ENCODE data around the gene WIPI1. TPM values are rescaled to one million over a fixed set of nuclear protein-coding genes. Genes with fewer than 3 reads are reported as not detected.

The WIPI1 gene
- total RNA-seq, 1 donor from 2014 or later, result 29.5 TPM

GRCh38 chr17:68458260-68459036 is 1.2 kb upstream of the WIPI1 start:
- H3K27ac ChIP-seq, result no peak overlapping the region

GRCh38 chr17:68457539-68458259 is 403 bp upstream of the WIPI1 start:
- H3K27me3 ChIP-seq, result peaks cover 17% of the 10 kb centered on the region
- H3K4me1 ChIP-seq, result peaks cover 3% of the 10 kb centered on the region
- no peaks in the 10 kb centered on the region for H3K79me2 ChIP-seq (ENCODE audit: low read depth)
- peak overlapping the region; percentile 71 for H3K4me3 ChIP-seq
- no peaks in the 10 kb centered on the region for H3K9me3 ChIP-seq (ENCODE audit: low read depth)
- peak; percentile 100 for DNase-seq (ENCODE audit: low spot score)
- H3K9ac ChIP-seq, result no peak overlapping the region
- no peaks in the 10 kb centered on the region for H4K20me1 ChIP-seq (ENCODE audit: low read depth)
- peaks cover 21% of the 10 kb centered on the region for H3F3A ChIP-seq (ENCODE audit: low read depth)
- Mint-ChIP-seq H3K27me3 (ENCODE audit: insufficient read depth, low read depth) (peaks cover 11% of the 10 kb centered on the region), H3K9me3 (no peaks in the 10 kb centered on the region), H3K4me3 (peak overlapping the region; percentile 82), H3K36me3 (no peaks in the 10 kb centered on the region), H3K27ac (no peak overlapping the region), H3K4me1 (peaks cover 25% of the 10 kb centered on the region)
- H2AFZ ChIP-seq (replicated peaks), result peak overlapping the region; percentile 75
- H3K27ac ChIP-seq, result no peak overlapping the region
- TF ChIP-seq EZH2phosphoT487 (IDR thresholded peaks at IDR 0.05), result no peak
- TF ChIP-seq, protein P1, sequence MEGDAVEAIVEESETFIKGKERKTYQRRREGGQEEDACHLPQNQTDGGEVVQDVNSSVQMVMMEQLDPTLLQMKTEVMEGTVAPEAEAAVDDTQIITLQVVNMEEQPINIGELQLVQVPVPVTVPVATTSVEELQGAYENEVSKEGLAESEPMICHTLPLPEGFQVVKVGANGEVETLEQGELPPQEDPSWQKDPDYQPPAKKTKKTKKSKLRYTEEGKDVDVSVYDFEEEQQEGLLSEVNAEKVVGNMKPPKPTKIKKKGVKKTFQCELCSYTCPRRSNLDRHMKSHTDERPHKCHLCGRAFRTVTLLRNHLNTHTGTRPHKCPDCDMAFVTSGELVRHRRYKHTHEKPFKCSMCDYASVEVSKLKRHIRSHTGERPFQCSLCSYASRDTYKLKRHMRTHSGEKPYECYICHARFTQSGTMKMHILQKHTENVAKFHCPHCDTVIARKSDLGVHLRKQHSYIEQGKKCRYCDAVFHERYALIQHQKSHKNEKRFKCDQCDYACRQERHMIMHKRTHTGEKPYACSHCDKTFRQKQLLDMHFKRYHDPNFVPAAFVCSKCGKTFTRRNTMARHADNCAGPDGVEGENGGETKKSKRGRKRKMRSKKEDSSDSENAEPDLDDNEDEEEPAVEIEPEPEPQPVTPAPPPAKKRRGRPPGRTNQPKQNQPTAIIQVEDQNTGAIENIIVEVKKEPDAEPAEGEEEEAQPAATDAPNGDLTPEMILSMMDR (IDR thresholded peaks at IDR 0.05), result peak; percentile 21
- peak overlapping the region; percentile 84 for H3K4me2 ChIP-seq
- H3K36me3 ChIP-seq, result no peaks in the 10 kb centered on the region

More at GRCh38 chr17:68458260-68459036, 1.2 kb upstream of the WIPI1 start:
- no peaks in the 10 kb centered on the region for H3K9me3 Mint-ChIP-seq
- DNase-seq (ENCODE audit: low spot score), result no peak
- no peak overlapping the region for H3K9ac ChIP-seq
- H3K36me3 ChIP-seq, result no peaks in the 10 kb centered on the region
- peaks cover 21% of the 10 kb centered on the region for H3F3A ChIP-seq (ENCODE audit: low read depth)
- H3K79me2 ChIP-seq (ENCODE audit: low read depth), result no peaks in the 10 kb centered on the region
- peaks cover 17% of the 10 kb centered on the region for H3K27me3 ChIP-seq
- no peaks in the 10 kb centered on the region for H3K9me3 ChIP-seq (ENCODE audit: low read depth)
- H3K27me3 Mint-ChIP-seq (ENCODE audit: insufficient read depth, low read depth), result peaks cover 11% of the 10 kb centered on the region
- H3K4me1 ChIP-seq, result peaks cover 3% of the 10 kb centered on the region
- H3K4me2 ChIP-seq, result peak overlapping the region; percentile 84
- TF ChIP-seq, protein P1 (IDR thresholded peaks at IDR 0.05), result no peak
- TF ChIP-seq EZH2 (IDR thresholded peaks at IDR 0.05) (no peak), EZH2phosphoT487 (IDR thresholded peaks at IDR 0.05) (no peak)
- H3K4me3 ChIP-seq, result peak overlapping the region; percentile 52
- peak overlapping the region; percentile 75 for H2AFZ ChIP-seq (replicated peaks)
- no peak overlapping the region for H3K27ac Mint-ChIP-seq
- H4K20me1 ChIP-seq (ENCODE audit: low read depth), result no peaks in the 10 kb centered on the region
- no peaks in the 10 kb centered on the region for H3K36me3 Mint-ChIP-seq
- peak overlapping the region; percentile 82 for H3K4me3 Mint-ChIP-seq
- H3K4me1 Mint-ChIP-seq, result peaks cover 25% of the 10 kb centered on the region

DNA sequence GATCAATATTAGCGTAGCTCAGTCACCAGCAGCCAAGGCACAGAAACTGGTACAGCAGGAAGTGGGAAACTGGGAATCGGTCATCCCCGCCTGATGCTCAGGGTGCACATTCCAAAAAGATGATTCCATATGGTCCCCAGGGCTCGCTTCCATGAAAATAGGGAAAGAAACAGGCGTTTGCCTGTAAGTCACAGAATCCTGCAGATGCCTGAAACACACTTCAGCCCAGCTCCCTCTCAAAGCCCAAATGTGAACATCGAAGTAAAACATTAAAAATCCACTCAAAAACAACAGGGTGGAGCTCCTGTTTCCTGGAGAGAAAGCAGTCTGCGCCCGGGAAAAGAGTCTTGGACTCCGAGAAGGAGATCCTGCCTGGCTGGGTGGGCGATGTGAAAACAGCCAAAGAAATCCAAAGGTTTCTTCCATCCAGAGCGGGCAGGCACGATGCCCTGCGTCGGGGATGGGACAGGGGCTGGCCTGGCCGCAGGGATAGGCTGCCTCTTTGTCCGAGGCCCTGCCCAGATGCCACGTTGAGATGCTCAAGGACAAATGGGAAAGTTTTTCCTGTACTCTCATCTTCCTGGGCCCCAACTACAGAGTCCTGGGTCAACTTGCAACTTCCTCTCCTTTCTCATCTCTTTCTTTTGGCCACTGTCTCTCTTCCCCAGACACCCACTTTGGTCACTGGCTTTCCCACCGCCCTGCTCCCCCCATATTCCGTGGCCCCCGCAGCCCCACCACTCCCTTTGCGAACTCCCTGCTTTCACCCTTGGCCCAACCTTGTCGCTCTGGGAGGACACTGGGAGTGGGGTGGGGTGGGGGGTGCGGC is 743 bp downstream of the WIPI1 start:
- Histone ChIP-seq H4K20me1 (ENCODE audit: low read depth) (no peaks in the 10 kb centered on the region), H3K36me3 (no peaks in the 10 kb centered on the region), H3K9me3 (ENCODE audit: low read depth) (no peaks in the 10 kb centered on the region), H3K27ac (no peak overlapping the region), H3K4me1 (peaks cover 3% of the 10 kb centered on the region), H3K4me2 (peak overlapping the region; percentile 92), H2AFZ (replicated peaks) (peak overlapping the region; percentile 97), H3F3A (ENCODE audit: low read depth) (peaks cover 21% of the 10 kb centered on the region), H3K79me2 (ENCODE audit: low read depth) (no peaks in the 10 kb centered on the region), H3K4me3 (peak overlapping the region; percentile 71), H3K27me3 (peaks cover 17% of the 10 kb centered on the region), H3K9ac (peak overlapping the region; percentile 32)
- Mint-ChIP-seq H3K9me3 (no peaks in the 10 kb centered on the region), H3K27me3 (ENCODE audit: insufficient read depth, low read depth) (peaks cover 8% of the 10 kb centered on the region), H3K4me3 (peak overlapping the region; percentile 99), H3K36me3 (peaks cover 1% of the 10 kb centered on the region), H3K4me1 (peaks cover 24% of the 10 kb centered on the region), H3K27ac (peak overlapping the region; percentile 46)
- TF ChIP-seq, protein P1 (IDR thresholded peaks at IDR 0.05), result no peak
- no peak for TF ChIP-seq EZH2phosphoT487 (IDR thresholded peaks at IDR 0.05)
- TF ChIP-seq EZH2 (IDR thresholded peaks at IDR 0.05), result no peak
- peak; percentile 88 for DNase-seq (ENCODE audit: low spot score)
